NT2/D1 (cell line): Measurements from ENCODE around the gene ATP6V1A.

ENCODE experiments used
- SUZ12 ChIP-seq: IDR thresholded peaks from 2 replicates; pipeline ENCODE4 v1.6.1; 2011; ENCODE audit not compliant: insufficient read length, insufficient read depth; ENCODE audit errors: extremely low read depth
- YY1 ChIP-seq: IDR thresholded peaks from 2 replicates; pipeline ENCODE4 v1.6.1; 2011; ENCODE audit not compliant: insufficient read length, insufficient read depth
- ZNF274 ChIP-seq: IDR thresholded peaks from 2 replicates; pipeline ENCODE4 v1.6.1; 2011; ENCODE audit warnings: mild to moderate bottlenecking, low read depth, low read length

DNA sequence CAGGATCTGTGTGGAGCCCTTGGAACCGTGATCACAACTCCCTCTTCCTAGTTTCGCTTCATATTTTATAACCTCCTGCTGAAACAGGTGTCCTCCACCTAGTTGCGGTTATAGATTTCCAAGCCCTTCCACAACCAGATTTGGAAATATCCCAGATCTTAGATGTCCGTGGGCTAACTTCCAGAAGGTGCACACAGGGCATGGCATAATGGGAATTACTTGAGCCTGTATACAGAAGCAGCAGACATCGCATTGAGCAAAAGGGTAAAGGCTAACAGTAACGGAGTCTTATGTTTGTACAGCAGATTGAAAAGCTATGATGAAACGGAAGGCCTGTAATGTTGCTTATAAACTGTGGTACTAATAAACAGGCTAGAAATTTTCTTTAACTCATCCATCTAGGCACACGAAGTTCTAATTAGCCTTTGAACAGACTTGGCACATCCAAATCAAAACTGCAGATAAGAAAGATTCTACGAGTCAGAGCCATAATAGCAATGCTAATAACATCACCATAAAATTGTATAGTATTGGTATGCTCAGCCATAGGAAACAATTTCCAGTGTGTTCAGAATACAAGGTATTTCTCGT, 49.2 kb upstream of the ATP6V1A start:
- TF ChIP-seq YY1 (no peak), ZNF274 (no peak), SUZ12 (no peak)
